ENCODE data around the gene CALR.
A peak's percentile ranks its signal among the peaks of the same experiment; 100 is the strongest.

CALR gene

GRCh38 chr19:12955996-12956395, 17.6 kb downstream of the CALR start:
- no peak for TF ChIP-seq SIN3A (IDR thresholded peaks at IDR 0.05; ENCODE audit: borderline replicate concordance, insufficient read depth, low read length)
- TF ChIP-seq TAF1 (IDR thresholded peaks at IDR 0.05; ENCODE audit: borderline replicate concordance, insufficient read depth, low read length): no peak
- TF ChIP-seq POLR2AphosphoS5 (IDR thresholded peaks at IDR 0.05; ENCODE audit: low read depth, low read length): no peak
- TF ChIP-seq FOXP2 (optimal IDR thresholded peaks at IDR 0.05; ENCODE audit: borderline replicate concordance, extremely low read depth, extremely low read length, insufficient read depth): no peak
- TF ChIP-seq REST (IDR thresholded peaks at IDR 0.05; ENCODE audit: insufficient read depth in 1 of 2, low read depth in 2 of 2, low read length in 2 of 2): no peak

- TF ChIP-seq SIN3A (IDR thresholded peaks at IDR 0.05; ENCODE audit: borderline replicate concordance, insufficient read depth, low read length): 0 out of 2 replicates have a peak, but pooled peaks have one; percentile 33
- no peak for TF ChIP-seq REST (IDR thresholded peaks at IDR 0.05; ENCODE audit: insufficient read depth in 1 of 2, low read depth in 2 of 2, low read length in 2 of 2)
- TF ChIP-seq FOXP2 (optimal IDR thresholded peaks at IDR 0.05; ENCODE audit: borderline replicate concordance, extremely low read depth, extremely low read length, insufficient read depth): peak; percentile 45
- TF ChIP-seq POLR2AphosphoS5 (IDR thresholded peaks at IDR 0.05; ENCODE audit: low read depth, low read length): peak; percentile 88
- TF ChIP-seq TAF1 (IDR thresholded peaks at IDR 0.05; ENCODE audit: borderline replicate concordance, insufficient read depth, low read length): peak; percentile 97
These were observed 18.3 kb downstream of the CALR start, which contains the start of gene GADD45GIP1 for GRCh38 chr19:12956446-12957388. GADD45GIP1 (minus strand) TSS chr19:12957223; CDS start chr19:12957212, 11 bp downstream.

- TF ChIP-seq REST (IDR thresholded peaks at IDR 0.05; ENCODE audit: insufficient read depth in 1 of 2, low read depth in 2 of 2, low read length in 2 of 2) (no peak), POLR2AphosphoS5 (IDR thresholded peaks at IDR 0.05; ENCODE audit: low read depth, low read length) (no peak), SIN3A (IDR thresholded peaks at IDR 0.05; ENCODE audit: borderline replicate concordance, insufficient read depth, low read length) (no peak), FOXP2 (optimal IDR thresholded peaks at IDR 0.05; ENCODE audit: borderline replicate concordance, extremely low read depth, extremely low read length, insufficient read depth) (no peak), TAF1 (IDR thresholded peaks at IDR 0.05; ENCODE audit: borderline replicate concordance, insufficient read depth, low read length) (no peak)
These were observed 21.1 kb downstream of the CALR start for GRCh38 chr19:12959481-12959880.

- TF ChIP-seq FOXP2 (optimal IDR thresholded peaks at IDR 0.05; ENCODE audit: borderline replicate concordance, extremely low read depth, extremely low read length, insufficient read depth) (peak; percentile 87), POLR2AphosphoS5 (IDR thresholded peaks at IDR 0.05; ENCODE audit: low read depth, low read length) (no peak)
These were observed 26.8 kb downstream of the CALR start for GRCh38 chr19:12965017-12965811.

- TF ChIP-seq SIN3A (IDR thresholded peaks at IDR 0.05; ENCODE audit: borderline replicate concordance, insufficient read depth, low read length): no peak
These were observed 27.4 kb downstream of the CALR start for GRCh38 chr19:12965812-12966135.

Data from PFSK-1 (cell line).